HG03378 (cell line): Measurements from ENCODE around the gene PTPRG.
"Not testable (repeated sequence)": the region's sequence is repeated elsewhere in the genome, so short reads cannot be mapped to it uniquely, and the experiment has no call there.

Experiments used
- ATAC-seq: cut with Tn5 transposase; IDR thresholded peaks from one replicate; pipeline ENCODE4 v1.9.1; 2021; ENCODE audit warnings: mild to moderate bottlenecking, moderate library complexity; ENCODE audit not compliant: unreplicated experiment

Gene PTPRG

GRCh38 chr3:61716693-61717092 is 155.3 kb downstream of the PTPRG start:
- not testable (repeated sequence) for ATAC-seq

- no peak for ATAC-seq
Observed at GRCh38 chr3:61718565-61718964, 157.2 kb downstream of the PTPRG start.

- ATAC-seq = no peak
Observed at GRCh38 chr3:61719278-61719977, 158.1 kb downstream of the PTPRG start.

- no peak for ATAC-seq
Observed at GRCh38 chr3:61723038-61723437, 161.7 kb downstream of the PTPRG start.

- peak; percentile 89 for ATAC-seq
Observed at GRCh38 chr3:61724183-61724582, 162.8 kb downstream of the PTPRG start.

- no peak for ATAC-seq
Observed at GRCh38 chr3:61724801-61725200, 163.4 kb downstream of the PTPRG start.

GRCh38 chr3:61725851-61726333 is 164.5 kb downstream of the PTPRG start:
- ATAC-seq = no peak

- ATAC-seq = no peak
Observed at GRCh38 chr3:61727435-61727834, 166.1 kb downstream of the PTPRG start.

GRCh38 chr3:61729038-61729634 is 167.8 kb downstream of the PTPRG start:
- ATAC-seq = no peak

GRCh38 chr3:61730056-61730455 is 168.7 kb downstream of the PTPRG start:
- no peak for ATAC-seq

GRCh38 chr3:61730577-61731231 is 169.3 kb downstream of the PTPRG start:
- ATAC-seq = no peak

GRCh38 chr3:61733000-61733399 is 171.6 kb downstream of the PTPRG start:
- no peak for ATAC-seq

GRCh38 chr3:61733876-61734275 is 172.5 kb downstream of the PTPRG start:
- ATAC-seq = no peak

- ATAC-seq = no peak
Observed at GRCh38 chr3:61734749-61735686, 173.6 kb downstream of the PTPRG start.

GRCh38 chr3:61736506-61736905 is 175.1 kb downstream of the PTPRG start:
- ATAC-seq = no peak

GRCh38 chr3:61739640-61740039 is 178.3 kb downstream of the PTPRG start:
- no peak for ATAC-seq

GRCh38 chr3:61740494-61740893 is 179.1 kb downstream of the PTPRG start:
- no peak for ATAC-seq

- no peak for ATAC-seq
Observed at GRCh38 chr3:61741551-61741950, 180.2 kb downstream of the PTPRG start.

GRCh38 chr3:61742006-61742405 is 180.6 kb downstream of the PTPRG start:
- ATAC-seq = no peak

GRCh38 chr3:61743067-61743466 is 181.7 kb downstream of the PTPRG start:
- no peak for ATAC-seq

GRCh38 chr3:61743686-61744242 is 182.4 kb downstream of the PTPRG start:
- ATAC-seq = no peak
